ENCODE measurements around the gene IVL. TPM values are rescaled to one million over a fixed set of nuclear protein-coding genes. Genes with fewer than 3 reads are reported as not detected.

IVL gene
- not detected for polyA plus RNA-seq (2013, experiment 1 of 2)
- not detected for polyA plus RNA-seq (2013, experiment 2 of 2)

DNA sequence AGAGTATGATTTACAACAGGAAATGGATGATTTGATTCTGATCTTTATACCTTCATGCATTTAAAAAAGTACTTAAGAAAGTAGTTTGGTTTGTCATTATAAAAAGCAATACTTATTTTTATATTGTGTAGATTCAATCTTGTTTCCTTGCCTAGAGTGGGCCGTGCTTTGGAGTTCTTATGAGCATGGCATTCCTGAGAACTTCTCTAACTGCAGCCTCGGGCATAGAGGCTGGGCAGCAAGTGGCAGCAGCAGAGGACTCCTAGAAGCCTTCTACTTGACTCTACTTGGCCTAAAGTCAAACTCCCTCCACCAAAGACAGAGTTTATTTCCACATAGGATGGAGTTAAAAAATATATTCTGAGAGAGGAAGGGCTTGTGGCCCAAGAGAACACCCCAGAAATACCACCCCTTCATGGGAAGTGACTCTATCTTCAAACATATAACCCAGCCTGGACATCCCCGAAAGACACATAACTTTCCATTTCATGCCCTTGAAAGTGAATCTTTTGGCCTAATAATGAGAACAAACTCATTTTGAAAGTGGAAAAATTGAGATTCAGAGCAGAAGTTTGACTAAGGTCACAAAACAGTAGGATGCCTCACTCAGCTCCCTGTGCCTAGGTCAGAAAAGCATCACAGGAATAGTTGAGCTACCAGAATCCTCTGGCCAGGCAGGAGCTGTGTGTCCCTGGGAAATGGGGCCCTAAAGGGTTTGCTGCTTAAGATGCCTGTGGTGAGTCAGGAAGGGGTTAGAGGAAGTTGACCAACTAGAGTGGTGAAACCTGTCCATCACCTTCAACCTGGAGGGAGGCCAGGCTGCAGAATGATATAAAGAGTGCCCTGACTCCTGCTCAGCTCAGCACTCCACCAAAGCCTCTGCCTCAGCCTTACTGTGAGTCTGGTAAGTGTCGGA is at the start of gene IVL:
IVL (plus strand) TSS at position 861 of the 916 bp plus-strand sequence. CDS start 1,252 bp downstream, outside the sequence.
- Histone ChIP-seq H3K4me1 (ENCODE audit: insufficient read depth, low read length) (no peaks in the 10 kb centered on the region), H3K27me3 (ENCODE audit: insufficient read depth, low read length) (no peaks in the 10 kb centered on the region), H3K27ac (ENCODE audit: low read depth, low read length) (no peak within 1 kb of the TSS), H3K36me3 (ENCODE audit: insufficient read depth, low read length) (no peaks in the 10 kb centered on the region), H3K9me3 (ENCODE audit: insufficient read depth, low read depth, low read length) (peaks cover 84% of the 10 kb centered on the region), H3K4me3 (ENCODE audit: low read length) (no peak within 1 kb of the TSS), H3K9ac (ENCODE audit: low read depth, low read length) (no peak within 1 kb of the TSS)
- WGBS, result 76% methylated on average over 4 of the region's 4 CpGs

- Histone ChIP-seq H3K27ac (ENCODE audit: low read depth, low read length) (no peak within 1 kb of the TSS), H3K4me1 (ENCODE audit: insufficient read depth, low read length) (no peaks in the 10 kb centered on the region), H3K9me3 (ENCODE audit: insufficient read depth, low read depth, low read length) (peaks cover 99% of the 10 kb centered on the region), H3K4me3 (ENCODE audit: low read length) (no peak within 1 kb of the TSS), H3K27me3 (ENCODE audit: insufficient read depth, low read length) (no peaks in the 10 kb centered on the region), H3K36me3 (ENCODE audit: insufficient read depth, low read length) (no peaks in the 10 kb centered on the region), H3K9ac (ENCODE audit: low read depth, low read length) (no peak within 1 kb of the TSS)
- WGBS, result 78% methylated on average over 3 of the region's 3 CpGs
Measured at GRCh38 chr1:152859696-152860095, 48.6 kb upstream of the IVL start, which contains the start of gene LCE7A. TSS of gene LCE7A (plus strand) at chr1:152859996. CDS start at chr1:152860698, 702 bp downstream.

DNA sequence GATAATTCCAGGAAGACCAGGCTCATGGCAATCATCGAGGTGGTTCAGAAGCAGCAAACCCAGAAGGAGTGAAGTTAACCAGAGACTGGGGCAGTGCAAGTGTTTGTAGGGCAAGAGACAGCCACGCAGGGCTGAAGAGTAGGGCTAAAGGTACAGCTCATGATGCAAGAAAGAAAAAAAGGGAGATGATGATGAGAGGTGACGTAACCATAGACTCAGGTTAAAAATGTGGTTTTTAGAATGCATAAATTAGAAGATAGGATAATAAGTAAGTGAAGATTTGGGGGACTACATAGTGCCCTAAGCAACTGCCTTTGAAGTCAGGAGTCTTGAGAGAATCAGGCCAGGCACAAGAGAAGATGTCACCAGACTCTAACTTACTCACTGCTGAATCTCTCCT is 48.2 kb upstream of the IVL start:
- Histone ChIP-seq H3K36me3 (ENCODE audit: insufficient read depth, low read length) (no peaks in the 10 kb centered on the region), H3K4me3 (ENCODE audit: low read length) (no peak overlapping the region), H3K9ac (ENCODE audit: low read depth, low read length) (no peak overlapping the region), H3K27ac (ENCODE audit: low read depth, low read length) (no peak overlapping the region), H3K9me3 (ENCODE audit: insufficient read depth, low read depth, low read length) (peaks cover 99% of the 10 kb centered on the region), H3K4me1 (ENCODE audit: insufficient read depth, low read length) (no peaks in the 10 kb centered on the region), H3K27me3 (ENCODE audit: insufficient read depth, low read length) (no peaks in the 10 kb centered on the region)
- 65% methylated on average over 3 of the region's 3 CpGs for WGBS

- Histone ChIP-seq H3K9me3 (ENCODE audit: insufficient read depth, low read depth, low read length) (peaks cover 99% of the 10 kb centered on the region), H3K4me1 (ENCODE audit: insufficient read depth, low read length) (no peaks in the 10 kb centered on the region), H3K27ac (ENCODE audit: low read depth, low read length) (no peak overlapping the region), H3K36me3 (ENCODE audit: insufficient read depth, low read length) (no peaks in the 10 kb centered on the region), H3K4me3 (ENCODE audit: low read length) (no peak overlapping the region), H3K9ac (ENCODE audit: low read depth, low read length) (no peak overlapping the region), H3K27me3 (ENCODE audit: insufficient read depth, low read length) (no peaks in the 10 kb centered on the region)
- WGBS, result 52% methylated on average over 4 of the region's 4 CpGs
Measured at GRCh38 chr1:152861374-152861773, 47.0 kb upstream of the IVL start.

GRCh38 chr1:152864443-152864842 is 43.9 kb upstream of the IVL start:
- Histone ChIP-seq H3K27ac (ENCODE audit: low read depth, low read length) (no peak overlapping the region), H3K27me3 (ENCODE audit: insufficient read depth, low read length) (no peaks in the 10 kb centered on the region), H3K9ac (ENCODE audit: low read depth, low read length) (no peak overlapping the region), H3K9me3 (ENCODE audit: insufficient read depth, low read depth, low read length) (peaks cover 90% of the 10 kb centered on the region), H3K4me3 (ENCODE audit: low read length) (no peak overlapping the region), H3K36me3 (ENCODE audit: insufficient read depth, low read length) (no peaks in the 10 kb centered on the region), H3K4me1 (ENCODE audit: insufficient read depth, low read length) (no peaks in the 10 kb centered on the region)

- Histone ChIP-seq H3K9ac (ENCODE audit: low read depth, low read length) (no peak overlapping the region), H3K9me3 (ENCODE audit: insufficient read depth, low read depth, low read length) (peaks cover 71% of the 10 kb centered on the region), H3K4me3 (ENCODE audit: low read length) (no peak overlapping the region), H3K27me3 (ENCODE audit: insufficient read depth, low read length) (no peaks in the 10 kb centered on the region), H3K27ac (ENCODE audit: low read depth, low read length) (no peak overlapping the region), H3K4me1 (ENCODE audit: insufficient read depth, low read length) (no peaks in the 10 kb centered on the region), H3K36me3 (ENCODE audit: insufficient read depth, low read length) (no peaks in the 10 kb centered on the region)
- 75% methylated on average over 2 of the region's 2 CpGs for WGBS
Measured at GRCh38 chr1:152866321-152866720, 42.0 kb upstream of the IVL start.

DNA sequence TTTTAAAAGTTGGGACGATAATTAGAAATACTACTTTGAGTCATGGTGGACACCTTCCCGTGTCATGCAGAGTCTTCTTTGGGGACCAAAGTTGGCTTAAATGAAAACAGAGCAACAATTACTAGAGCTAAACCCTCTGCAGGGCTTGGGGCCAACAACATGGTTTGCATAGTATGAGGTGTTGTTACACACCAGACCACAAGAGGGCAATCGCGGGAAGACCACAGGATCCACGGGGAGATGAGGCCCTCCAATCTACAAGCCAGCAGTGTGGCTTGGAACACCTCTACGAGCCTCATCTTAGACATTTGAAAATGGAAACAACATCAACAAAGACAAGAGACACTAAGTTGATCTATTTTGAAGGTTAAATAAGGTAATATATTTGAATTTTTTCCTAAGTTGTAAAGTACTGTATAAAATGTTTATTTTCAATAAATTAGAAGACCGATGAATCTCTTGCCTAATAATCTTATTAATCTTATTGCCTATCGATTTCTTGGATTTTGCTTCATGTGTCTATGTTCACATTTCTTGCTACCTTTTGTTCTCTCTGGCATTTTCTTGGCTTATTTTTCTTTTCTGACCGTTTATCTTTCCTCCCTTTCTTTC is 38.4 kb upstream of the IVL start:
- Histone ChIP-seq H3K9ac (ENCODE audit: low read depth, low read length) (no peak overlapping the region), H3K36me3 (ENCODE audit: insufficient read depth, low read length) (no peaks in the 10 kb centered on the region), H3K27ac (ENCODE audit: low read depth, low read length) (no peak overlapping the region), H3K4me3 (ENCODE audit: low read length) (no peak overlapping the region), H3K9me3 (ENCODE audit: insufficient read depth, low read depth, low read length) (peaks cover 46% of the 10 kb centered on the region), H3K4me1 (ENCODE audit: insufficient read depth, low read length) (no peaks in the 10 kb centered on the region), H3K27me3 (ENCODE audit: insufficient read depth, low read length) (no peaks in the 10 kb centered on the region)
- 40% methylated on average over 9 of the region's 9 CpGs for WGBS

DNA sequence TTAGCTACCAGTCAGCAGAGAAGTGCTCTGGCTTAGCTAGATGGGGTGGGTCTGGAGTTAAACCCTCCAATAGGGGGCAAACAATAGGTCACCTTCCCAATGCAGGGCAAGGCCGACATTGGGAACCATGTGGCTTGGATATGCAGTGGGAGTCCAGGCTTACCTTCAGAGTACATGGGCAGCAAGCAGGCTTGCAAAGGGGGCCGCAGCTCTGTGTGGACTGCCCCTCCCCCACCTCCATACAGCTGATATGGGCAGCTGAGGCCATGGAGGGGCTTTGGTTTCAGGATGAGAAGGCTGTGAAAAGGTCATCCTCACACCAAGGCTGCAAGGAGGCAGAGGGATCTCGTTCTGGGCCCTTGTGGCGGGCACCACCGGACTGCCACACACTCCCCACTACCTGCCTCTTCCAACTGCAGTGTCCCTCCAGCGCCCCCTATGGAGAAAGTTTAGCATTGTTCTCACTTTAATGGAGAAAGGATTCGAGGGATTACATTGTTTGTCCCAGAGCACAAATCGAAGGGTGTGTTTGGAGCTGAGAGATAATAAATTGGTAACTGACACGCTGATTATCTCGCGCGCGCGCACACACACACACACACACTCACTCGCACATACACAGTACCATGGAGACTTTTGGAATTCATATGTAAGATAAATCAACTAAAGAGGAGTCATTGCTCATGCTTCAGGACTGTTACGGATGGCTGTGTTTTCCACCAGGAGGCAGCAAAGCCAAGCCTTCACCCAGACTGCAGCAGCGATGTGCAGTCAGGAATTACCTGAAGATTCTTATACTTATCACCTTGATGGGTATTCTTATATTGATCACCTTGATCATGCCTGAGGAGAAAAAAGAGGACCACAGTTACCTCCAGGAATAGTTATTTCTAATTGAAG is 37.3 kb upstream of the IVL start:
- no peaks in the 10 kb centered on the region for H3K36me3 ChIP-seq (ENCODE audit: insufficient read depth, low read length)
- H3K9ac ChIP-seq (ENCODE audit: low read depth, low read length), result no peak overlapping the region
- no peaks in the 10 kb centered on the region for H3K27me3 ChIP-seq (ENCODE audit: insufficient read depth, low read length)
- no peak overlapping the region for H3K27ac ChIP-seq (ENCODE audit: low read depth, low read length)
- peaks cover 41% of the 10 kb centered on the region for H3K9me3 ChIP-seq (ENCODE audit: insufficient read depth, low read depth, low read length)
- WGBS, result 55% methylated on average over 9 of the region's 17 CpGs
- peak overlapping the region; percentile 24; the same call in 1 of the 2 replicates for H3K4me3 ChIP-seq (ENCODE audit: low read length)
- H3K4me1 ChIP-seq (ENCODE audit: insufficient read depth, low read length), result no peaks in the 10 kb centered on the region

- no peak overlapping the region for H3K4me3 ChIP-seq (ENCODE audit: low read length)
- H3K27me3 ChIP-seq (ENCODE audit: insufficient read depth, low read length), result no peaks in the 10 kb centered on the region
- H3K9ac ChIP-seq (ENCODE audit: low read depth, low read length), result no peak overlapping the region
- no peak overlapping the region for H3K27ac ChIP-seq (ENCODE audit: low read depth, low read length)
- H3K9me3 ChIP-seq (ENCODE audit: insufficient read depth, low read depth, low read length), result peaks cover 41% of the 10 kb centered on the region
- WGBS, result 82% methylated on average over 6 of the region's 6 CpGs
- H3K36me3 ChIP-seq (ENCODE audit: insufficient read depth, low read length), result no peaks in the 10 kb centered on the region
- no peaks in the 10 kb centered on the region for H3K4me1 ChIP-seq (ENCODE audit: insufficient read depth, low read length)
Measured at GRCh38 chr1:152871731-152872126, 36.6 kb upstream of the IVL start.

DNA sequence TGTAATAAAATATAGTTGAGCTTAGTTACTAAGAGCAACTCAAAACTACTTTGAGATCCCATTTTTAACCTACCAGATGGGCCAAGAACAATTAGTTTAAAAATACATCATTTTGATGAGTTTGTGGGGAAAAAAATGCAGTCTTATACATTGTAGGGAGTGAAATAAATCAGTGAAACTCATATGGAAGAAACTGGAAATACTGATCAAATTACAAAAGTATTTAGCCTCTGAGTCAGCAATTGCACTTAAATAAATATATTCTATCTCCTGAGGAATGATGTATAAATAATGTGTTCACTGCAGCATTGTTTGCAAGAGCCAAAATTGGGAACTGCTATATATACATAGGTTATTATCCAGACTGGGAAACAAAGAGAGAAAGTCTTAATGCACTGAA is 34.9 kb upstream of the IVL start:
- Histone ChIP-seq H3K36me3 (ENCODE audit: insufficient read depth, low read length) (no peaks in the 10 kb centered on the region), H3K27me3 (ENCODE audit: insufficient read depth, low read length) (no peaks in the 10 kb centered on the region), H3K4me3 (ENCODE audit: low read length) (no peak overlapping the region), H3K9me3 (ENCODE audit: insufficient read depth, low read depth, low read length) (peaks cover 41% of the 10 kb centered on the region), H3K4me1 (ENCODE audit: insufficient read depth, low read length) (no peaks in the 10 kb centered on the region), H3K9ac (ENCODE audit: low read depth, low read length) (no peak overlapping the region), H3K27ac (ENCODE audit: low read depth, low read length) (no peak overlapping the region)

DNA sequence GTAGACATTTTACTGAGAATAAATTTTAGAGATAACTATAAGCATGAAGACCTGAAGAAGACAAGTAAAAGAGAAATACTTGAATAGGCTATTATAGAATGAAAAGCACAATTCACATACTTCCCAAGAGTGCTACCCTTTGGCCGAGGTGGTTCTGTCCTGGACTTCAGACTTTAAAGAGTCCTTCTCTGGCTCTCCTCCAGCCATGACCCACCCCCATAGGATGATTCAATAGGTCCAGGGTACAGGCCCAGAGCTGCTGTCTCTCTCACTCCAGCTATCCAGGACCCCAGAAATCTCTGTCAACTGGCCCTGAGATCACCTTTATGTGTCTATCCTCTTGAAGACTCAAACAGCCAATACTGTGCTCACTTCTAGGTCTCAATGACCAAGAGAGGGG is 31.5 kb upstream of the IVL start:
- Histone ChIP-seq H3K36me3 (ENCODE audit: insufficient read depth, low read length) (no peaks in the 10 kb centered on the region), H3K9me3 (ENCODE audit: insufficient read depth, low read depth, low read length) (peaks cover 61% of the 10 kb centered on the region), H3K4me1 (ENCODE audit: insufficient read depth, low read length) (no peaks in the 10 kb centered on the region), H3K27ac (ENCODE audit: low read depth, low read length) (no peak overlapping the region), H3K4me3 (ENCODE audit: low read length) (no peak overlapping the region), H3K9ac (ENCODE audit: low read depth, low read length) (no peak overlapping the region), H3K27me3 (ENCODE audit: insufficient read depth, low read length) (no peaks in the 10 kb centered on the region)
- WGBS, result 85% methylated on average over 1 of the region's 1 CpG

All from HUES64 (cell line).